ENCODE measurements around the gene MYH10. TPM values are rescaled to one million over a fixed set of nuclear protein-coding genes. Genes with fewer than 3 reads are reported as not detected.

The MYH10 gene
- total RNA-seq, result 142 and 143 TPM in 2 replicates

DNA sequence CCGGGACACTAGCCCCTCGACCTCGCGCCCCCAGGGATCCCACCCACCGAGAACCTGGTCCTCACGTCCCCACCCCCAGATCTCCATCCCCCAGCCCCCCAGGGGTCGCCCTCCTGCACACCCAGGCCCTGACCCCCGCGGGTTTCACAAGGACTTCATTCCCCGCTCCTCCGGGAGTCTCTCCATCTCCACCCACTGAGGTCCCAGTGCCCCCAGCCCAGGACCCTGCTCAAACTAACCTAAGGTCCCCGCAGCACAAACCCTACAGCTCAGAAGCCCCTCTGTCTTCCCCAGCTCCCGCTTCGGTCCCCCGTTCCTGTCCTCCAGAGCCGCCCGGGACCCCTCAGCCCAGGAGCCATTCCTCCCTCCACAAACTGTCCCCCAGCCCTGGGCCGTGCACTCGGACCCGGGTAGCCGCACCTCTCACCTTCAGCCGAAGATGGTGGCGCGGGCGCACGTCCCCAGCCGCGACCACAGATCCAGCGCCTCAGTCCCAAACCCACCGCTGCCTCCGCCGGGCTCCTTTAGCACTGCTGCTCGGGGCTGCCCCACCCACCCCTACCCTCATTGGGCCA is at the start of gene MYH10:
MYH10 (minus strand) TSS at position 499 of the 575 bp plus-strand sequence. CDS start 7,479 bp downstream, outside the sequence.

DNA sequence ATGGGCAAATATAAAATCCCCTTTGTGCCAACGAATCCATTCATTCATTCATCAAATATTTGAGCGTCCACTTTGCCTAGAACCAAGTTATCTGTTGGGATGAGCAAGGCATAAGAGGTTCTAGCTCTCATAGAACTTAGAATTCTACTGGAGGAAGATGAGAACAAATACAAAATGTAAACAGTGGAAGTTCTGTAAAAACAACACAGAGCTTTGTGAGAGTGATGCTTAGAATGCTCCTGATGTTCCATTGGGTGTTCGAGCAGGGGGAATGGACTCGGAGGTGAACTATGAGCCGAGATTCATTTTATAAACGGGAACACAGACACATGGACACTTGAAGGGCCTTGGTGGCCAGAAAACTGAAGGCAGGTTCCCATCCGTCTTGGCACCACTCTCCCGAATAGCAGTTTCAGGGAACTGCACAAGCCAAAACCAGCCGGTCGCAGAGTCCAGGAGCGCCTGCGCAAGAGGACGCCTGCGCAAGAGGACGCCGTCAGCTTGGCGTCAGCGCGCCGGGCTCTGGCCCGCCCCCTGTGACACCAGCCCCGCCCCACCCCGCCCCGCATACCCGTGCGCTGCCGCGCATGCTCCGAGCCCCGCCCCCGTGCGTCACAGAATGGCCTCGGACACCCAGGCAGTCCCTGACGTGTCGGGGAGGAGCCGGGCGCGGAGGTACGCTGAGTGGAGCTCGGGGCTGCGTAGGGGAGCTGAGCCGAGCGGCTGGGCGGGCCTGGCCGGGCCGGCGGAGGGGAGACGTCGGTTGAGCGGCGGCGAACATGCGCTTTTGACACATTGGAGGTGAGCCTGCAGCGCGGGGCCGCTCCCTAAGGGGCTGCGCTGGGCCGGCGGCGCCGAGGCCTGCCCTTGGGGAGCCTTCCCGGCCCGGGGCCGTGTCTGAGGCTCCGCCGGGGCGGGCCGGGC is 195.0 kb downstream of the MYH10 start, which contains the start of gene NDEL1:
NDEL1 (plus strand) TSS at position 640 of the 924 bp plus-strand sequence. CDS start 8,388 bp downstream, outside the sequence.

Other genes starting within 250 kb of the MYH10 start
- gene RPL26, start 247.5 kb downstream of the MYH10 start, total RNA-seq, result 3,787 and 4,331 TPM in 2 replicates
- gene RNF222, start 232.9 kb downstream of the MYH10 start, total RNA-seq, result not detected in 2 replicates
- gene NDEL1, start 194.8 kb downstream of the MYH10 start, total RNA-seq, result 74.5 and 79.3 TPM in 2 replicates
- gene CCDC42, start 114.1 kb upstream of the MYH10 start, total RNA-seq, result not detected in 2 replicates
- gene SPDYE4, start 127.8 kb upstream of the MYH10 start, total RNA-seq, result not detected in 2 replicates
- not detected in 2 replicates for gene MFSD6L, start 168.6 kb upstream of the MYH10 start, total RNA-seq
- gene PIK3R6, start 236.9 kb upstream of the MYH10 start, total RNA-seq, result not detected in 2 replicates

Data from cardiac atrium fibroblast (primary cell).